H1 (cell line): ENCODE results near the gene JUN. TPM values are rescaled to one million over a fixed set of nuclear protein-coding genes. Genes with fewer than 3 reads are reported as not detected.

Source experiments
- CTCF ChIA-PET: fragments of 300-600 bp; sonication (Branson Sonifier 250); formaldehyde crosslinking; loops from one replicate; lab custom pipeline; 2021; ENCODE audit not compliant: partially characterized antibody; lab: Charles Lee
- POLR2A ChIA-PET: fragments of 300-600 bp; sonication (Branson Sonifier 250); formaldehyde crosslinking; loops from one replicate; lab custom pipeline; 2021; ENCODE audit warnings: inconsistent platforms; ENCODE audit not compliant: partially characterized antibody; lab: Charles Lee
- DNase-seq, 2 experiments: peaks; one replicate each; pipeline versions ENCODE4 v3.0.0 to v3.0.0-alpha.2; 2010 to 2022; ENCODE audit warnings: low spot score in 2 of 2, low read depth in 1 of 2, mixed read lengths in 1 of 2
- FAIRE-seq: peaks from 2 replicates; lab custom pipeline; 2011; peaks lifted over from hg19 to GRCh38; lab: Jason Lieb, UNC
- H2AFZ ChIP-seq: 2 replicates; pipeline ENCODE4 v1.8.1; 2012; ENCODE audit warnings: low read length, inconsistent platforms
- H2AK5ac ChIP-seq: 2 replicates; pipeline ENCODE4 v1.6.1; 2013; ENCODE audit warnings: low read depth, low read length
- H2BK120ac ChIP-seq: replicated peaks from 2 replicates; pipeline ENCODE3; 2013; ENCODE audit warnings: low read depth, low read length, inconsistent platforms
- H2BK12ac ChIP-seq: 2 replicates; pipeline ENCODE4 v1.6.1; 2013; ENCODE audit warnings: low read depth, low read length
- H2BK15ac ChIP-seq: 2 replicates; pipeline ENCODE4 v1.6.1; 2013; ENCODE audit warnings: low read length
- H2BK20ac ChIP-seq: 2 replicates; pipeline ENCODE4 v1.6.1; 2013; ENCODE audit warnings: low read length
- H2BK5ac ChIP-seq: 2 replicates; pipeline ENCODE4 v1.6.1; 2013; ENCODE audit warnings: low read depth, low read length
- H3K14ac ChIP-seq: 2 replicates; pipeline ENCODE4 v1.6.1; 2013; ENCODE audit warnings: inconsistent platforms; ENCODE audit not compliant: insufficient read length
- H3K18ac ChIP-seq: 2 replicates; pipeline ENCODE4 v1.6.1; 2013; ENCODE audit warnings: low read length; ENCODE audit errors: extremely low read depth
- H3K23ac ChIP-seq: 2 replicates; pipeline ENCODE4 v1.6.1; 2013; ENCODE audit warnings: inconsistent platforms; ENCODE audit not compliant: insufficient read length
- H3K23me2 ChIP-seq: 2 replicates; pipeline ENCODE4 v1.6.1; 2013; ENCODE audit warnings: low read depth, low read length
- H3K27ac ChIP-seq: 2 replicates; pipeline ENCODE4 v1.6.1; 2011; ENCODE audit warnings: low read depth, low read length, inconsistent platforms
- H3K27me3 ChIP-seq, 4 experiments: replicated peaks in 1 of 4; 1 replicate in 1 of 4; 2 replicates in 3 of 4; pipeline versions ENCODE4 v1.6.1 to v1.8.1; 2011 to 2013; ENCODE audit warnings: low read length in 3 of 4, mild to moderate bottlenecking in 3 of 4, inconsistent platforms in 2 of 4, mixed read lengths in 2 of 4, moderate library complexity in 1 of 4; ENCODE audit not compliant: control insufficient read depth in 3 of 4, insufficient read depth in 3 of 4; ENCODE audit errors: extremely low read depth in 1 of 4
- H3K36me3 ChIP-seq, 4 experiments: 2 replicates each; pipeline versions ENCODE4 v1.6.1 to v1.8.1; 2011 to 2013; ENCODE audit warnings: mild to moderate bottlenecking in 4 of 4, low read length in 3 of 4, moderate library complexity in 2 of 4, control low read depth in 1 of 4, inconsistent platforms in 1 of 4; ENCODE audit not compliant: insufficient read depth in 4 of 4, control insufficient read depth in 2 of 4
- H3K4ac ChIP-seq: replicated peaks from 2 replicates; pipeline ENCODE3; 2013; ENCODE audit warnings: low read length, low read depth, mixed read lengths, inconsistent platforms; ENCODE audit not compliant: insufficient read length
- H3K4me1 ChIP-seq, 4 experiments: replicated peaks in 1 of 4; 1 replicate in 1 of 4; 2 replicates in 3 of 4; pipeline versions ENCODE4 v1.6.1 to v1.8.1; 2011 to 2013; ENCODE audit warnings: low read length in 3 of 4, inconsistent platforms in 2 of 4, mixed read lengths in 1 of 4; ENCODE audit not compliant: insufficient read depth in 4 of 4, control insufficient read depth in 3 of 4
- H3K4me2 ChIP-seq, 2 experiments: 2 replicates each; pipeline versions ENCODE4 v1.6.1 to v1.8.1; 2011 to 2013; ENCODE audit warnings: low read depth in 2 of 2, low read length in 2 of 2, control low read depth in 1 of 2, inconsistent platforms in 1 of 2, mild to moderate bottlenecking in 1 of 2; ENCODE audit not compliant: insufficient read depth in 1 of 2
- H3K4me3 ChIP-seq, 4 experiments: fragments of 200-600, 300-600 bp in 1 of 4; sonication (generic), shearing (Covaris generic), sonication (Bioruptor Twin) in 1 of 4; 2 replicates each; pipeline versions ENCODE4 v1.5.1 to v1.8.1; 2011 to 2016; ENCODE audit warnings: low read length in 4 of 4, low read depth in 3 of 4, control low read depth in 2 of 4, inconsistent platforms in 2 of 4, mild to moderate bottlenecking in 2 of 4, mixed read lengths in 1 of 4, moderate library complexity in 1 of 4; ENCODE audit not compliant: insufficient read depth in 2 of 4; ENCODE audit errors: extremely low read depth in 1 of 4
- H3K56ac ChIP-seq: replicated peaks from 2 replicates; pipeline ENCODE3; 2013; ENCODE audit warnings: low read depth, mild to moderate bottlenecking, mixed read lengths, low read length, inconsistent platforms; ENCODE audit not compliant: insufficient read length
- H3K79me1 ChIP-seq: 2 replicates; pipeline ENCODE4 v1.6.1; 2013; ENCODE audit warnings: low read depth, low read length, control low read depth
- H3K79me2 ChIP-seq, 2 experiments: 2 replicates each; pipeline versions ENCODE4 v1.6.1 to v1.8.1; 2012 to 2013; ENCODE audit warnings: low read length in 2 of 2, mild to moderate bottlenecking in 2 of 2, inconsistent platforms in 1 of 2; ENCODE audit not compliant: insufficient read depth in 2 of 2, control insufficient read depth in 1 of 2
- H3K9ac ChIP-seq, 4 experiments: replicated peaks in 1 of 4; 1 replicate in 1 of 4; 2 replicates in 3 of 4; pipeline versions ENCODE4 v1.6.1 to v1.8.1; 2011 to 2013; ENCODE audit warnings: low read depth in 3 of 4, low read length in 3 of 4, control low read depth in 2 of 4, mild to moderate bottlenecking in 2 of 4, moderate library complexity in 2 of 4, inconsistent platforms in 1 of 4; ENCODE audit errors: extremely low read depth in 1 of 4
- H3K9me3 ChIP-seq, 2 experiments: 2 replicates each; pipeline versions ENCODE4 v1.6.1 to v1.8.1; 2012 to 2013; ENCODE audit warnings: mild to moderate bottlenecking in 2 of 2, moderate library complexity in 2 of 2, control low read depth in 1 of 2, inconsistent platforms in 1 of 2, low read depth in 1 of 2, low read length in 1 of 2, mixed read lengths in 1 of 2; ENCODE audit not compliant: insufficient read depth in 2 of 2
- H4K20me1 ChIP-seq, 2 experiments: replicated peaks in 1 of 2; 2 replicates each; pipeline versions ENCODE3 to v1.8.1; 2011 to 2013; ENCODE audit warnings: inconsistent platforms in 2 of 2, low read length in 2 of 2, mild to moderate bottlenecking in 1 of 2; ENCODE audit not compliant: insufficient read depth in 2 of 2, control insufficient read depth in 1 of 2
- H4K5ac ChIP-seq: 2 replicates; pipeline ENCODE4 v1.6.1; 2013; ENCODE audit warnings: low read length, low read depth, mixed read lengths, inconsistent platforms; ENCODE audit not compliant: insufficient read length
- H4K8ac ChIP-seq: 2 replicates; pipeline ENCODE4 v1.8.0; 2013; ENCODE audit warnings: mild to moderate bottlenecking, moderate library complexity, low read length, inconsistent platforms; ENCODE audit not compliant: insufficient read depth; ENCODE audit errors: extremely low read depth
- H4K91ac ChIP-seq: replicated peaks from 2 replicates; pipeline ENCODE3; 2013; ENCODE audit warnings: low read length, mixed read lengths, inconsistent platforms; ENCODE audit not compliant: insufficient read length
- BACH1 ChIP-seq: IDR thresholded peaks from 2 replicates; pipeline ENCODE4 v1.6.1; 2012; ENCODE audit warnings: low read length, improper control_type of control experiment
- BRCA1 ChIP-seq: IDR thresholded peaks from 2 replicates; pipeline ENCODE4 v1.6.1; 2012; ENCODE audit warnings: low read depth, low read length, improper control_type of control experiment
- CTBP2 ChIP-seq: IDR thresholded peaks from 2 replicates; pipeline ENCODE4 v1.7.0; 2011; ENCODE audit warnings: borderline replicate concordance, mild to moderate bottlenecking, moderate library complexity, mixed read lengths, low read length; ENCODE audit not compliant: insufficient read depth, insufficient read length
- CTCF ChIP-seq, 3 experiments: IDR thresholded peaks; 1 replicate in 2 of 3; 2 replicates in 1 of 3; pipeline versions ENCODE4 v1.5.1 to v1.6.1; 2011; ENCODE audit warnings: low read length in 3 of 3, mild to moderate bottlenecking in 3 of 3, inconsistent platforms in 2 of 3, low read depth in 1 of 3, moderate library complexity in 1 of 3; ENCODE audit not compliant: insufficient read depth in 1 of 3; ENCODE audit errors: control extremely low read depth in 1 of 3
- EGR1 ChIP-seq: IDR thresholded peaks from 2 replicates; pipeline ENCODE4 v1.6.1; 2011; ENCODE audit warnings: low read depth, low read length, borderline replicate concordance
- EZH2 ChIP-seq: fragments of 200-600 bp; sonication (generic); IDR thresholded peaks from 2 replicates; pipeline ENCODE4 v1.7.1; 2012; ENCODE audit warnings: low read depth, mild to moderate bottlenecking, moderate library complexity, low read length, inconsistent platforms; ENCODE audit not compliant: severe bottlenecking
- FOSL1 ChIP-seq: IDR thresholded peaks from 2 replicates; pipeline ENCODE4 v1.6.1; 2011; ENCODE audit warnings: mild to moderate bottlenecking, low read depth, low read length, moderate library complexity; ENCODE audit not compliant: insufficient read depth
- JUND ChIP-seq: IDR thresholded peaks from 2 replicates; pipeline ENCODE4 v1.6.1; 2011; ENCODE audit warnings: mild to moderate bottlenecking, improper control_type of control experiment, low read length
- KDM1A ChIP-seq: fragments of 200-600, 300-600 bp; sonication (generic); IDR thresholded peaks from 2 replicates; pipeline ENCODE4 v1.7.1; 2016; ENCODE audit warnings: mild to moderate bottlenecking, low read length, borderline replicate concordance
- NRF1 ChIP-seq: IDR thresholded peaks from 2 replicates; pipeline ENCODE4 v1.6.1; 2011; ENCODE audit warnings: mild to moderate bottlenecking, low read depth, low read length, improper control_type of control experiment
- PHF8 ChIP-seq: fragments of 200-600 bp; sonication (generic); conservative IDR thresholded peaks from 2 replicates; pipeline ENCODE4 v1.7.1; 2012; ENCODE audit warnings: low read depth, mild to moderate bottlenecking, inconsistent platforms, low read length, moderate library complexity
- SUZ12 ChIP-seq: fragments of 200-600 bp; sonication (generic); IDR thresholded peaks from 2 replicates; pipeline ENCODE4 v1.6.1; 2012; ENCODE audit warnings: mild to moderate bottlenecking, inconsistent platforms, low read length, moderate library complexity, mixed read lengths
- WGBS, 2 experiments: shearing (Covaris generic) in 1 of 2; methylation state at CpG; one replicate each; pipeline versions ENCODE4 v1.1.6 to v1.1.7; 2013 to 2015; ENCODE audit warnings: low lambda C conversion rate in 2 of 2, mixed read lengths in 2 of 2, inconsistent platforms in 1 of 2, low coverage in 1 of 2, missing lambda C conversion rate in 1 of 2; ENCODE audit not compliant: insufficient replicate concordance in 2 of 2, insufficient coverage in 1 of 2, insufficient read length in 1 of 2; ENCODE audit errors: extremely low coverage in 1 of 2, missing lambda C conversion rate in 1 of 2; 5-methylcytosine and 5-hydroxymethylcytosine counted together
- polyA plus RNA-seq, 7 experiments: library from polyadenylated mRNA; depleted of rRNA in 3 of 7; stranded (reverse) in 5 of 7; unstranded in 2 of 7; fragments of >200 nt in 5 of 7; fragments of 200-250 nt in 2 of 7; gene quantifications; 1 replicate in 5 of 7; 2 replicates in 1 of 7; 4 replicates in 1 of 7; pipeline versions ENCODE4 v1.2.1 to v1.2.3, GENCODE V29; 2011 to 2013; ENCODE audit warnings: missing spikeins in 2 of 7, mixed read lengths in 2 of 7
- total RNA-seq: library from RNA; stranded (reverse); fragmentation: NEBNext Ultra II Directional; extraction: Animal tissue kit (Norgen Biotek cat#: 25700); gene quantifications from 2 replicates; pipeline ENCODE4 v1.2.1, GENCODE V29; 2021

The JUN gene
- total and polyA plus RNA-seq, 2 of the 8 experiments (the other 6 are each of a cell fraction or from before 2014, with no cell fraction given): 4.4 to 10.9 TPM

GRCh38 chr1:58818976-58819375 is 35.1 kb upstream of the JUN start:
- Histone ChIP-seq H3K4me1 (peaks cover 4 to 10% (median 4%) of the 10 kb centered on the region in 4 experiments; a peak in 6 of 7 replicates), H4K5ac (no peak overlapping the region), H3K9me3 (no peaks in the 10 kb centered on the region), H3K27me3 (peaks cover 1 to 15% (median 8%) of the 10 kb centered on the region in 4 experiments; a peak in 6 of 7 replicates), H2BK120ac (no peak overlapping the region), H2BK15ac (no peak overlapping the region), H4K20me1 (no peaks in the 10 kb centered on the region), H3K4me2 (no peak overlapping the region), H3K23ac (no peak overlapping the region), H2BK5ac (no peak overlapping the region), H3K23me2 (peaks cover 12% of the 10 kb centered on the region), H4K91ac (no peak overlapping the region), H3K36me3 (no peaks in the 10 kb centered on the region), H3K79me2 (no peaks in the 10 kb centered on the region), H3K27ac (no peak overlapping the region), H3K4me3 (no peak overlapping the region), H2AFZ (no peak overlapping the region), H3K14ac (no peak overlapping the region), H3K4ac (no peak overlapping the region), H3K9ac (no peak overlapping the region), H2AK5ac (no peak overlapping the region), H4K8ac (no peak overlapping the region), H3K56ac (no peak overlapping the region), H2BK12ac (no peak overlapping the region), H3K79me1 (no peaks in the 10 kb centered on the region), H3K18ac (no peak overlapping the region), H2BK20ac (no peak overlapping the region)
- 85 to 100% methylated on average over 2 to 3 of the region's 3 CpGs for WGBS, 2 experiments
- DNase-seq: no peak
- CTCF ChIA-PET: interaction anchor here (0.7 to 1.2 kb wide), 2 partner anchors 23 to 46 kb away, joined by 3 to 5 read pairs; no protein-coding TSS in a partner anchor
- POLR2A ChIA-PET: no interaction called here
- no peak for FAIRE-seq
- TF ChIP-seq CTBP2 (no peak), BACH1 (no peak), BRCA1 (no peak), FOSL1 (no peak), EGR1 (no peak), PHF8 (no peak), NRF1 (no peak), KDM1A (no peak), SUZ12 (no peak), EZH2 (no peak), CTCF (IDR thresholded peaks at IDR 0.05; ENCODE audit: control extremely low read depth in 1 of 3, insufficient read depth in 1 of 3, low read depth in 1 of 3, low read length in 3 of 3) (no peak), JUND (no peak)
